ENCODE results near the gene GPX6. TPM values are rescaled to one million over a fixed set of nuclear protein-coding genes. Genes with fewer than 3 reads are reported as not detected.

Gene GPX6
- total and polyA plus RNA-seq, 4 donors, result not detected

- TF ChIP-seq TAF1 (conservative IDR thresholded peaks at IDR 0.05) (no peak), JUND (IDR thresholded peaks at IDR 0.05) (no peak), FOXA1 (IDR thresholded peaks at IDR 0.05) (no peak), NR2F2 (IDR thresholded peaks at IDR 0.05) (no peak), GABPA (IDR thresholded peaks at IDR 0.05 in 1 of 2, conservative IDR thresholded peaks at IDR 0.05 in 1 of 2) (no peak), MAX (IDR thresholded peaks at IDR 0.05) (no peak), HNF4G (IDR thresholded peaks at IDR 0.05) (no peak), HNF4A (conservative IDR thresholded peaks at IDR 0.05) (no peak)
- TF ChIP-seq, protein P1, sequence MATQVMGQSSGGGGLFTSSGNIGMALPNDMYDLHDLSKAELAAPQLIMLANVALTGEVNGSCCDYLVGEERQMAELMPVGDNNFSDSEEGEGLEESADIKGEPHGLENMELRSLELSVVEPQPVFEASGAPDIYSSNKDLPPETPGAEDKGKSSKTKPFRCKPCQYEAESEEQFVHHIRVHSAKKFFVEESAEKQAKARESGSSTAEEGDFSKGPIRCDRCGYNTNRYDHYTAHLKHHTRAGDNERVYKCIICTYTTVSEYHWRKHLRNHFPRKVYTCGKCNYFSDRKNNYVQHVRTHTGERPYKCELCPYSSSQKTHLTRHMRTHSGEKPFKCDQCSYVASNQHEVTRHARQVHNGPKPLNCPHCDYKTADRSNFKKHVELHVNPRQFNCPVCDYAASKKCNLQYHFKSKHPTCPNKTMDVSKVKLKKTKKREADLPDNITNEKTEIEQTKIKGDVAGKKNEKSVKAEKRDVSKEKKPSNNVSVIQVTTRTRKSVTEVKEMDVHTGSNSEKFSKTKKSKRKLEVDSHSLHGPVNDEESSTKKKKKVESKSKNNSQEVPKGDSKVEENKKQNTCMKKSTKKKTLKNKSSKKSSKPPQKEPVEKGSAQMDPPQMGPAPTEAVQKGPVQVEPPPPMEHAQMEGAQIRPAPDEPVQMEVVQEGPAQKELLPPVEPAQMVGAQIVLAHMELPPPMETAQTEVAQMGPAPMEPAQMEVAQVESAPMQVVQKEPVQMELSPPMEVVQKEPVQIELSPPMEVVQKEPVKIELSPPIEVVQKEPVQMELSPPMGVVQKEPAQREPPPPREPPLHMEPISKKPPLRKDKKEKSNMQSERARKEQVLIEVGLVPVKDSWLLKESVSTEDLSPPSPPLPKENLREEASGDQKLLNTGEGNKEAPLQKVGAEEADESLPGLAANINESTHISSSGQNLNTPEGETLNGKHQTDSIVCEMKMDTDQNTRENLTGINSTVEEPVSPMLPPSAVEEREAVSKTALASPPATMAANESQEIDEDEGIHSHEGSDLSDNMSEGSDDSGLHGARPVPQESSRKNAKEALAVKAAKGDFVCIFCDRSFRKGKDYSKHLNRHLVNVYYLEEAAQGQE (IDR thresholded peaks at IDR 0.05), result no peak
- Histone ChIP-seq H3K27me3 (ENCODE audit: control insufficient read depth in 4 of 4, insufficient read depth in 4 of 4, low read length in 3 of 4) (peaks cover 0 to 3% (median 0%) of the 10 kb centered on the region in 4 donors), H3K4me1 (ENCODE audit: control insufficient read depth in 4 of 4, insufficient read depth in 4 of 4, low read length in 3 of 4) (no peaks in the 10 kb centered on the region), H3K9me3 (ENCODE audit: control insufficient read depth in 4 of 4, low read length in 3 of 4) (no peaks in the 10 kb centered on the region), H3K4me3 (ENCODE audit: low read depth in 1 of 3, low read length in 3 of 3) (no peak overlapping the region), H3K36me3 (ENCODE audit: control insufficient read depth in 4 of 4, insufficient read depth in 3 of 4, low read depth in 1 of 4, low read length in 3 of 4) (no peaks in the 10 kb centered on the region), H3K9ac (ENCODE audit: low read depth in 1 of 2, low read length in 2 of 2) (no peak overlapping the region), H3K27ac (ENCODE audit: low read depth in 1 of 2, low read length in 2 of 2) (no peak overlapping the region)
- 44% methylated on average over 3 of the region's 3 CpGs for WGBS
- no peak for DNase-seq (ENCODE audit: low spot score)
Measured at GRCh38 chr6:28497893-28498292, 17.7 kb downstream of the GPX6 start.

GRCh38 chr6:28497306-28497705 is 18.3 kb downstream of the GPX6 start:
- WGBS, result 71% methylated on average over 1 of the region's 1 CpG
- H3K9me3 ChIP-seq (ENCODE audit: control insufficient read depth in 4 of 4, low read length in 3 of 4), result no peaks in the 10 kb centered on the region
- DNase-seq (ENCODE audit: low spot score), result no peak

More at GRCh38 chr6:28497306-28497705, 18.3 kb downstream of the GPX6 start:
- H3K9ac ChIP-seq (ENCODE audit: low read depth in 1 of 2, low read length in 2 of 2), result no peak overlapping the region
- H3K4me3 ChIP-seq (ENCODE audit: low read depth in 1 of 3, low read length in 3 of 3), result no peak overlapping the region
- no peak for TF ChIP-seq NR2F2 (IDR thresholded peaks at IDR 0.05)
- TF ChIP-seq CTCF (IDR thresholded peaks at IDR 0.05; ENCODE audit: low read depth, low read length, missing input control), result no peak
- no peak for TF ChIP-seq RAD21 (IDR thresholded peaks at IDR 0.05)
- TF ChIP-seq YY1 (IDR thresholded peaks at IDR 0.05), result no peak
- no peak for TF ChIP-seq FOXA2 (IDR thresholded peaks at IDR 0.05)
- no peak for TF ChIP-seq HNF4A (conservative IDR thresholded peaks at IDR 0.05)
- TF ChIP-seq MAX (IDR thresholded peaks at IDR 0.05), result no peak
- TF ChIP-seq SP1 (IDR thresholded peaks at IDR 0.05), result no peak
- TF ChIP-seq RXRA (IDR thresholded peaks at IDR 0.05), result no peak
- no peak for TF ChIP-seq TAF1 (conservative IDR thresholded peaks at IDR 0.05)
- TF ChIP-seq JUND (IDR thresholded peaks at IDR 0.05), result no peak
- TF ChIP-seq, protein P2, sequence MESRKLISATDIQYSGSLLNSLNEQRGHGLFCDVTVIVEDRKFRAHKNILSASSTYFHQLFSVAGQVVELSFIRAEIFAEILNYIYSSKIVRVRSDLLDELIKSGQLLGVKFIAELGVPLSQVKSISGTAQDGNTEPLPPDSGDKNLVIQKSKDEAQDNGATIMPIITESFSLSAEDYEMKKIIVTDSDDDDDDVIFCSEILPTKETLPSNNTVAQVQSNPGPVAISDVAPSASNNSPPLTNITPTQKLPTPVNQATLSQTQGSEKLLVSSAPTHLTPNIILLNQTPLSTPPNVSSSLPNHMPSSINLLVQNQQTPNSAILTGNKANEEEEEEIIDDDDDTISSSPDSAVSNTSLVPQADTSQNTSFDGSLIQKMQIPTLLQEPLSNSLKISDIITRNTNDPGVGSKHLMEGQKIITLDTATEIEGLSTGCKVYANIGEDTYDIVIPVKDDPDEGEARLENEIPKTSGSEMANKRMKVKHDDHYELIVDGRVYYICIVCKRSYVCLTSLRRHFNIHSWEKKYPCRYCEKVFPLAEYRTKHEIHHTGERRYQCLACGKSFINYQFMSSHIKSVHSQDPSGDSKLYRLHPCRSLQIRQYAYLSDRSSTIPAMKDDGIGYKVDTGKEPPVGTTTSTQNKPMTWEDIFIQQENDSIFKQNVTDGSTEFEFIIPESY (IDR thresholded peaks at IDR 0.05), result no peak
- TF ChIP-seq, protein P1 (IDR thresholded peaks at IDR 0.05), result no peak
- TF ChIP-seq FOXA1 (IDR thresholded peaks at IDR 0.05), result no peak
- TF ChIP-seq HNF4G (IDR thresholded peaks at IDR 0.05), result no peak
- no peak for TF ChIP-seq ATF3 (IDR thresholded peaks at IDR 0.05)
- TF ChIP-seq GABPA (IDR thresholded peaks at IDR 0.05 in 1 of 2, conservative IDR thresholded peaks at IDR 0.05 in 1 of 2), result no peak
- no peak for TF ChIP-seq EGR1 (IDR thresholded peaks at IDR 0.05; ENCODE audit: low read depth in 2 of 2)
- H3K36me3 ChIP-seq (ENCODE audit: control insufficient read depth in 4 of 4, insufficient read depth in 3 of 4, low read depth in 1 of 4, low read length in 3 of 4), result no peaks in the 10 kb centered on the region
- H3K27ac ChIP-seq (ENCODE audit: low read depth in 1 of 2, low read length in 2 of 2), result no peak overlapping the region
- H3K27me3 ChIP-seq (ENCODE audit: control insufficient read depth in 4 of 4, insufficient read depth in 4 of 4, low read length in 3 of 4), result peaks cover 0 to 3% (median 0%) of the 10 kb centered on the region in 4 donors
- no peaks in the 10 kb centered on the region for H3K4me1 ChIP-seq (ENCODE audit: control insufficient read depth in 4 of 4, insufficient read depth in 4 of 4, low read length in 3 of 4)
